ENCODE data around the gene HERPUD1. TPM values are rescaled to one million over a fixed set of nuclear protein-coding genes. Genes with fewer than 3 reads are reported as not detected.

Gene HERPUD1
- total and polyA plus RNA-seq, 2 of the 13 experiments (the other 11 are each of a cell fraction or from before 2014, with no cell fraction given), result 96.2 to 323 TPM

DNA sequence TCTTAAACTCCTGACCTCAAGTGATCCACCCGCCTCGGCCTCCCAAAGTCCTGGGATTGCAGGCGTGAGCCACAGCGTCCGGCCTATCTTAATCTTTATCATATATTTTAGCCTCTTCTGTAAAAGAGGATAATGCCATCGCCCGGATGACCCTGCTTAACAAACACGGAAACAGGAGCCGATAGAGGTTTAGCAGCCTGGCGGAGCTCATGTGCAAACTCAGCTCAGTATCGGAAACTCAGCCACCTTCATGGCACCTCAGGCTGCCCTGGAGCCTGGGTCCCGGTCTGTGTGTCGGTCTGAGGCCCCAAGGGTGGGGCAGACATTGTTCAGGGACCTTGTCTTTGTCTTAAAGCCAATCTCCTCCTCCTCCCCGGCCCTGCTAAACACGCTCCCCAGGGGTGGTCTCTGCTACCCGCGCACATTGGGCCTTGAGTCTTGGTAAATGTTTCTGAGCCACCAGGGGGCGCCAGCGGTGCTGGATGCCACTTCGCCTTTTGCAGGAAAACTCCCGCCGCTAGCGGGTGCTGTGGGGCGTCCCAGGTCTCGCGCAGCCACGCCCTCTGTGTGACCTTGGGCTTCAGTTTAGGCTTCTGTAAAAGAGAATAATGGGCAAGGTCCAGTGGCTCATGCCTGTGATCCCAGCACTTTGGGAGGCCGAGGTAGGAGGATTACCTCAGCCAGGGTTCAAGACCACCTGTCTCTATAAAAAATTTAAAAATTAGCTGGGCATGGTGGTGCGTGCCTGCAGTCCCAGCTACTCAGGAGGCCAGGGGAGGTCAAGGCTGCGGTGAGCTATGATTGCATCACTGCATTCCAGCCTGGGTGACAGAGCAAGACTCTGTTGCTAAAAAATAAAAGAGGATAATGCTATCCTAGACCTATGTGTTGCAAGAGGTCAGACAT lies 32.6 kb downstream of the HERPUD1 start (continued):
- TF ChIP-seq ZNF557 (CRISPR knock-in tag; IDR thresholded peaks at IDR 0.05) (0 out of 2 replicates have a peak, but pooled peaks have one; percentile 32), NRL (CRISPR knock-in tag; IDR thresholded peaks at IDR 0.05; ENCODE audit: borderline replicate concordance) (peak; percentile 89), RFX1 (IDR thresholded peaks at IDR 0.05) (no peak), ZNF556 (CRISPR knock-in tag; IDR thresholded peaks at IDR 0.05; ENCODE audit: borderline replicate concordance) (peak; percentile 47; the same call in 1 of the 2 replicates), RARA (CRISPR knock-in tag; IDR thresholded peaks at IDR 0.05) (peak; percentile 93), PHF21A (CRISPR knock-in tag; IDR thresholded peaks at IDR 0.05) (peak; percentile 75; the same call in 1 of the 2 replicates), MLLT10 (CRISPR knock-in tag; IDR thresholded peaks at IDR 0.05) (no peak), ZNF552 (CRISPR knock-in tag; IDR thresholded peaks at IDR 0.05; ENCODE audit: borderline replicate concordance) (0 out of 2 replicates have a peak, but pooled peaks have one; percentile 69), HNF4A (CRISPR knock-in tag; IDR thresholded peaks at IDR 0.05) (peak; percentile 70; the same call in 1 of the 2 replicates), NR3C1 (CRISPR knock-in tag; IDR thresholded peaks at IDR 0.05) (no peak), ZNF317 (CRISPR knock-in tag; IDR thresholded peaks at IDR 0.05) (peak; percentile 49; the same call in 1 of the 2 replicates), TP53 (CRISPR knock-in tag; conservative IDR thresholded peaks at IDR 0.05) (0 out of 2 replicates have a peak, but pooled peaks have one; percentile 29), ZNF83 (CRISPR knock-in tag; IDR thresholded peaks at IDR 0.05; ENCODE audit: borderline replicate concordance) (no peak)
- TF ChIP-seq, protein P1, sequence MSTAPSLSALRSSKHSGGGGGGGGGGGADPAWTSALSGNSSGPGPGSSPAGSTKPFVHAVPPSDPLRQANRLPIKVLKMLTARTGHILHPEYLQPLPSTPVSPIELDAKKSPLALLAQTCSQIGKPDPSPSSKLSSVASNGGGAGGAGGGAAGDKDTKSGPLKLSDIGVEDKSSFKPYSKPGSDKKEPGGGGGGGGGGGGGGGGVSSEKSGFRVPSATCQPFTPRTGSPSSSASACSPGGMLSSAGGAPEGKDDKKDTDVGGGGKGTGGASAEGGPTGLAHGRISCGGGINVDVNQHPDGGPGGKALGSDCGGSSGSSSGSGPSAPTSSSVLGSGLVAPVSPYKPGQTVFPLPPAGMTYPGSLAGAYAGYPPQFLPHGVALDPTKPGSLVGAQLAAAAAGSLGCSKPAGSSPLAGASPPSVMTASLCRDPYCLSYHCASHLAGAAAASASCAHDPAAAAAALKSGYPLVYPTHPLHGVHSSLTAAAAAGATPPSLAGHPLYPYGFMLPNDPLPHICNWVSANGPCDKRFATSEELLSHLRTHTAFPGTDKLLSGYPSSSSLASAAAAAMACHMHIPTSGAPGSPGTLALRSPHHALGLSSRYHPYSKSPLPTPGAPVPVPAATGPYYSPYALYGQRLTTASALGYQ (CRISPR knock-in tag; IDR thresholded peaks at IDR 0.05), result peak; percentile 46
- TF ChIP-seq, protein P2, sequence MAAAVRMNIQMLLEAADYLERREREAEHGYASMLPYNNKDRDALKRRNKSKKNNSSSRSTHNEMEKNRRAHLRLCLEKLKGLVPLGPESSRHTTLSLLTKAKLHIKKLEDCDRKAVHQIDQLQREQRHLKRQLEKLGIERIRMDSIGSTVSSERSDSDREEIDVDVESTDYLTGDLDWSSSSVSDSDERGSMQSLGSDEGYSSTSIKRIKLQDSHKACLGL (CRISPR knock-in tag; IDR thresholded peaks at IDR 0.05), result 0 out of 2 replicates have a peak, but pooled peaks have one; percentile 32
- TF ChIP-seq, protein P3, sequence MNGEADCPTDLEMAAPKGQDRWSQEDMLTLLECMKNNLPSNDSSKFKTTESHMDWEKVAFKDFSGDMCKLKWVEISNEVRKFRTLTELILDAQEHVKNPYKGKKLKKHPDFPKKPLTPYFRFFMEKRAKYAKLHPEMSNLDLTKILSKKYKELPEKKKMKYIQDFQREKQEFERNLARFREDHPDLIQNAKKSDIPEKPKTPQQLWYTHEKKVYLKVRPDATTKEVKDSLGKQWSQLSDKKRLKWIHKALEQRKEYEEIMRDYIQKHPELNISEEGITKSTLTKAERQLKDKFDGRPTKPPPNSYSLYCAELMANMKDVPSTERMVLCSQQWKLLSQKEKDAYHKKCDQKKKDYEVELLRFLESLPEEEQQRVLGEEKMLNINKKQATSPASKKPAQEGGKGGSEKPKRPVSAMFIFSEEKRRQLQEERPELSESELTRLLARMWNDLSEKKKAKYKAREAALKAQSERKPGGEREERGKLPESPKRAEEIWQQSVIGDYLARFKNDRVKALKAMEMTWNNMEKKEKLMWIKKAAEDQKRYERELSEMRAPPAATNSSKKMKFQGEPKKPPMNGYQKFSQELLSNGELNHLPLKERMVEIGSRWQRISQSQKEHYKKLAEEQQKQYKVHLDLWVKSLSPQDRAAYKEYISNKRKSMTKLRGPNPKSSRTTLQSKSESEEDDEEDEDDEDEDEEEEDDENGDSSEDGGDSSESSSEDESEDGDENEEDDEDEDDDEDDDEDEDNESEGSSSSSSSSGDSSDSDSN (CRISPR knock-in tag; IDR thresholded peaks at IDR 0.05), result 0 out of 2 replicates have a peak, but pooled peaks have one; percentile 26
- TF ChIP-seq, protein P4, sequence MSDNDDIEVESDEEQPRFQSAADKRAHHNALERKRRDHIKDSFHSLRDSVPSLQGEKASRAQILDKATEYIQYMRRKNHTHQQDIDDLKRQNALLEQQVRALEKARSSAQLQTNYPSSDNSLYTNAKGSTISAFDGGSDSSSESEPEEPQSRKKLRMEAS (IDR thresholded peaks at IDR 0.05), result peak; percentile 46
- TF ChIP-seq, protein P5, sequence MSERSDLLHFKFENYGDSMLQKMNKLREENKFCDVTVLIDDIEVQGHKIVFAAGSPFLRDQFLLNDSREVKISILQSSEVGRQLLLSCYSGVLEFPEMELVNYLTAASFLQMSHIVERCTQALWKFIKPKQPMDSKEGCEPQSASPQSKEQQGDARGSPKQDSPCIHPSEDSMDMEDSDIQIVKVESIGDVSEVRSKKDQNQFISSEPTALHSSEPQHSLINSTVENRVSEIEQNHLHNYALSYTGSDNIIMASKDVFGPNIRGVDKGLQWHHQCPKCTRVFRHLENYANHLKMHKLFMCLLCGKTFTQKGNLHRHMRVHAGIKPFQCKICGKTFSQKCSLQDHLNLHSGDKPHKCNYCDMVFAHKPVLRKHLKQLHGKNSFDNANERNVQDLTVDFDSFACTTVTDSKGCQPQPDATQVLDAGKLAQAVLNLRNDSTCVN (CRISPR knock-in tag; IDR thresholded peaks at IDR 0.05; ENCODE audit: borderline replicate concordance), result peak; percentile 47
- TF ChIP-seq, protein P6, sequence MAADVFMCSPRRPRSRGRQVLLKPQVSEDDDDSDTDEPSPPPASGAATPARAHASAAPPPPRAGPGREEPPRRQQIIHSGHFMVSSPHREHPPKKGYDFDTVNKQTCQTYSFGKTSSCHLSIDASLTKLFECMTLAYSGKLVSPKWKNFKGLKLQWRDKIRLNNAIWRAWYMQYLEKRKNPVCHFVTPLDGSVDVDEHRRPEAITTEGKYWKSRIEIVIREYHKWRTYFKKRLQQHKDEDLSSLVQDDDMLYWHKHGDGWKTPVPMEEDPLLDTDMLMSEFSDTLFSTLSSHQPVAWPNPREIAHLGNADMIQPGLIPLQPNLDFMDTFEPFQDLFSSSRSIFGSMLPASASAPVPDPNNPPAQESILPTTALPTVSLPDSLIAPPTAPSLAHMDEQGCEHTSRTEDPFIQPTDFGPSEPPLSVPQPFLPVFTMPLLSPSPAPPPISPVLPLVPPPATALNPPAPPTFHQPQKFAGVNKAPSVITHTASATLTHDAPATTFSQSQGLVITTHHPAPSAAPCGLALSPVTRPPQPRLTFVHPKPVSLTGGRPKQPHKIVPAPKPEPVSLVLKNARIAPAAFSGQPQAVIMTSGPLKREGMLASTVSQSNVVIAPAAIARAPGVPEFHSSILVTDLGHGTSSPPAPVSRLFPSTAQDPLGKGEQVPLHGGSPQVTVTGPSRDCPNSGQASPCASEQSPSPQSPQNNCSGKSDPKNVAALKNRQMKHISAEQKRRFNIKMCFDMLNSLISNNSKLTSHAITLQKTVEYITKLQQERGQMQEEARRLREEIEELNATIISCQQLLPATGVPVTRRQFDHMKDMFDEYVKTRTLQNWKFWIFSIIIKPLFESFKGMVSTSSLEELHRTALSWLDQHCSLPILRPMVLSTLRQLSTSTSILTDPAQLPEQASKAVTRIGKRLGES (CRISPR knock-in tag; IDR thresholded peaks at IDR 0.05; ENCODE audit: borderline replicate concordance), result 0 out of 2 replicates have a peak, but pooled peaks have one; percentile 35
